ENCODE measurements around the gene TEKT5. TPM values are rescaled to one million over a fixed set of nuclear protein-coding genes. Genes with fewer than 3 reads are reported as not detected.

Gene TEKT5
- total and polyA plus RNA-seq, 9 of the 15 experiments (the other 6 are each of a cell fraction or from before 2014, with no cell fraction given), result 0.10 to 0.19 TPM; not detected in 7

GRCh38 chr16:10601444-10602408 lies 93.0 kb downstream of the TEKT5 start:
- H3K4me1 ChIP-seq (replicated peaks in 1 of 2; ENCODE audit: control insufficient read depth in 2 of 2, insufficient read depth in 2 of 2, low read length in 2 of 2), result no peaks in the 10 kb centered on the region
- H3K36me3 ChIP-seq (ENCODE audit: control insufficient read depth, insufficient read depth, low read length), result no peaks in the 10 kb centered on the region
- no peak overlapping the region for H3K4me2 ChIP-seq (ENCODE audit: insufficient read depth, low read length)
- WGBS (ENCODE audit: insufficient coverage, low coverage, missing lambda C conversion rate), result 2% methylated on average over 13 of the region's 13 CpGs
- H3K79me2 ChIP-seq (ENCODE audit: control insufficient read depth, insufficient read depth, low read length), result no peaks in the 10 kb centered on the region
- intact Hi-C loops (cut with micrococcal nuclease) (no loop called here), in situ Hi-C loops (cut with MboI) (no loop called here)
- no peaks in the 10 kb centered on the region for H3K9me1 ChIP-seq (ENCODE audit: control insufficient read depth, insufficient read depth, low read length)
- H4K20me1 ChIP-seq (replicated peaks; ENCODE audit: control insufficient read depth, insufficient read depth, low read length), result no peaks in the 10 kb centered on the region
- no peak for ATAC-seq
- H3K4me3 ChIP-seq, result no peak overlapping the region
- H2AFZ ChIP-seq (ENCODE audit: low read depth, low read length), result no peak overlapping the region
- no peak overlapping the region for H3K27ac ChIP-seq (ENCODE audit: extremely low read depth, low read depth, low read length)
- CTCF ChIA-PET (ENCODE audit: low intra/inter-chr PET ratio), result no interaction called here
- H3K9me3 ChIP-seq (replicated peaks; ENCODE audit: control insufficient read depth, insufficient read depth, low read depth, low read length), result no peaks in the 10 kb centered on the region
- no peak for TF ChIP-seq GABPA (tag; conservative IDR thresholded peaks at IDR 0.05; ENCODE audit: low read depth)
- TF ChIP-seq IRF9 (tag; IDR thresholded peaks at IDR 0.05), result no peak
- FAIRE-seq, result no peak
- H3K9ac ChIP-seq (ENCODE audit: insufficient read depth in 1 of 2, low read depth in 2 of 2, low read length in 2 of 2), result no peak overlapping the region
- BruUV-seq (replicated peaks), result no TSS peak
- DNase-seq (ENCODE audit: extremely low read depth in 1 of 4, low spot score in 3 of 4), result no peak
- H3K27me3 ChIP-seq (ENCODE audit: control insufficient read depth in 2 of 2, insufficient read depth in 2 of 2, low read length in 2 of 2), result peaks cover 26 to 80% of the 10 kb centered on the region in 2 experiments
- POLR2A ChIA-PET, result interaction anchor here (0.5 to 0.9 kb wide), 4 partner anchors 48 to 881 kb away, joined by 3 to 4 read pairs (median 3); no protein-coding TSS in a partner anchor
